Subcutaneous abdominal adipose tissue (tissue), 5 donors: ENCODE data around the gene CCDC34.

Source experiments
- H3K27ac ChIP-seq: one replicate; pipeline ENCODE4 v1.7.0; 2013; ENCODE audit warnings: low read depth, mild to moderate bottlenecking, inconsistent platforms, low read length, moderate library complexity
- H3K27me3 ChIP-seq, 5 donors: one replicate each; pipeline ENCODE4 v1.7.0; 2013; ENCODE audit warnings: low read length in 5 of 5, inconsistent platforms in 1 of 5; ENCODE audit not compliant: control insufficient read depth in 5 of 5, insufficient read depth in 4 of 5
- H3K36me3 ChIP-seq, 5 donors: one replicate each; pipeline ENCODE4 v1.7.0; 2013; ENCODE audit warnings: low read length in 5 of 5; ENCODE audit not compliant: control insufficient read depth in 5 of 5, insufficient read depth in 5 of 5
- H3K4me1 ChIP-seq, 5 donors: one replicate each; pipeline ENCODE4 v1.7.0; 2013; ENCODE audit warnings: low read length in 5 of 5, mild to moderate bottlenecking in 3 of 5, moderate library complexity in 1 of 5; ENCODE audit not compliant: control insufficient read depth in 5 of 5, insufficient read depth in 5 of 5
- H3K4me3 ChIP-seq, 5 donors: one replicate each; pipeline ENCODE4 v1.7.0; 2013; ENCODE audit warnings: low read length in 5 of 5, low read depth in 1 of 5
- H3K9ac ChIP-seq, 5 donors: one replicate each; pipeline ENCODE4 v1.7.0; 2013; ENCODE audit warnings: low read length in 5 of 5, mild to moderate bottlenecking in 4 of 5, moderate library complexity in 3 of 5
- H3K9me3 ChIP-seq, 5 donors: one replicate each; pipeline ENCODE4 v1.7.0; 2013; ENCODE audit warnings: low read length in 5 of 5; ENCODE audit not compliant: control insufficient read depth in 5 of 5
- donor health status: healthy.
- donor health status: healthy.
- donor health status: healthy.
- donor health status: healthy.
- donor health status: healthy.

CCDC34 gene

DNA sequence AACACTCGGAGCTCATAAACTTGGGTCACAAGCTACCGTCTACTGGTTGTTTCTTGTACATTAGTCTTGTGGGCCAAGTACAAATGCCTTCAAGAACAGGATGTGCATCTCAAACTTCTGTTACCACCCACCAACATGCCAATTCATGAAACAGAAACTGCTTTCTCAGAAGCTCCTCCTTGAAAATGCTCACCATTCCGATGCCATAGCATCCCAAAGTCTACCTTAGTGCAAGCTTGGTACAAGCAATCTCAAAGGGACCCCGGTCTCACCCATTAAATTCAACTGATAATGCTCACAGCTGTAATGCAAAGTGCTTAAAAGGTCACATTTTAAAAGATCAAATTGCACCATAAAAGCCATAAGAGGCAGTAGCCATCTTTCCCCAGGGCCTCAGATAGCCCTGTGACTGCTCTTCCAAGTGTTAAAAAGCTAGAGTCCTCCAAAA, 31.8 kb upstream of the CCDC34 start:
- Histone ChIP-seq H3K27me3 (no peaks in the 10 kb centered on the region), H3K36me3 (peaks cover 0 to 3% (median 0%) of the 10 kb centered on the region in 5 donors), H3K4me3 (no peak overlapping the region), H3K9me3 (no peaks in the 10 kb centered on the region), H3K9ac (no peak overlapping the region), H3K27ac (no peak overlapping the region), H3K4me1 (peaks cover 0 to 15% (median 6%) of the 10 kb centered on the region in 5 donors)

DNA sequence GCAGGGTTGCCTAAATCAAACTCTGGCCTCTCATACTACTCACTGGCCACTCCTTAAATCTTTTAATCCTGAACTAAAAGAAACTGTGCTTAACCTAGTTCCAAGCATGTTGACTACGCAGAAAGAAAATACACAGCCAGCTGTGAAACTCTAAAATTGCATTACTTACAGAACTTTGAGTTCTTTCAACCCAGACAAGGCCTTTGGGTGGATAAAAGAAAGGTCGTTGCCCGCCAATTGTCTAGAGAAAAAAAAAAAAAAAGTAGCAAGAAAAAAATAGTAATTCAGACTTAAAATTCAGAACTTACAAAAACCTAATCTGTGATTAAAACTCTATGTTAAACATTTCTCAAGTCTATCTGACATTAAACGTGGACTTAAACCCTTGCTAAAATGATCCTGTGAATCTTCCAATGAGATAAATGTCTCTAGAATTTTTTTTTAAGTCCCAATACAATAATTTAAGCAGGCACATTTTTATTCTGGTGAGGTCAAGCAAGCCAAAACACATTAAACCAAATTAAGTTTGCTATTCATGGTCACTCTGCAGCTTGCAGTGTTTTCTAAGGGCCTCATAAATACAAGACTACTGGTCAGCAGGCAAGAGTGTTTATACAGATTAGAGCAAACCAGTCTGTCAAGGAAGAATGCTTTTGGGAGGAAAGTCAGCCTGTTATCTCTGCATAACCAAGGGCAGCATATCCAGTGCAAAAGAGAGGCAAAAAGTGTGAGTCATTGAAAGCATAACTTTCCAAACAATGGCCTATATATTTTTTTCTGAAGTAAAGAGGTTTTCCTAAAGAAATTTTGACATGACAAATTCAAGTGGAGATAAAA, 29.5 kb upstream of the CCDC34 start:
- Histone ChIP-seq H3K27ac (no peak overlapping the region), H3K4me1 (peaks cover 0 to 3% (median 0%) of the 10 kb centered on the region in 5 donors), H3K27me3 (no peaks in the 10 kb centered on the region), H3K36me3 (peaks cover 0 to 3% (median 0%) of the 10 kb centered on the region in 5 donors), H3K9me3 (no peaks in the 10 kb centered on the region), H3K4me3 (no peak overlapping the region), H3K9ac (no peak overlapping the region)

- no peak overlapping the region for H3K27ac ChIP-seq
- no peaks in the 10 kb centered on the region for H3K27me3 ChIP-seq
- no peaks in the 10 kb centered on the region for H3K9me3 ChIP-seq
- H3K36me3 ChIP-seq: peaks cover 0 to 3% (median 0%) of the 10 kb centered on the region in 5 donors
- no peak overlapping the region for H3K4me3 ChIP-seq
- no peak overlapping the region for H3K9ac ChIP-seq
- H3K4me1 ChIP-seq: no peaks in the 10 kb centered on the region
These were observed 28.5 kb upstream of the CCDC34 start for GRCh38 chr11:27391331-27392015.

GRCh38 chr11:27390318-27391295, 27.6 kb upstream of the CCDC34 start:
- Histone ChIP-seq H3K27me3 (no peaks in the 10 kb centered on the region), H3K27ac (no peak overlapping the region), H3K4me1 (no peaks in the 10 kb centered on the region), H3K4me3 (no peak overlapping the region), H3K36me3 (peaks cover 0 to 3% (median 0%) of the 10 kb centered on the region in 5 donors), H3K9ac (no peak overlapping the region), H3K9me3 (no peaks in the 10 kb centered on the region)

DNA sequence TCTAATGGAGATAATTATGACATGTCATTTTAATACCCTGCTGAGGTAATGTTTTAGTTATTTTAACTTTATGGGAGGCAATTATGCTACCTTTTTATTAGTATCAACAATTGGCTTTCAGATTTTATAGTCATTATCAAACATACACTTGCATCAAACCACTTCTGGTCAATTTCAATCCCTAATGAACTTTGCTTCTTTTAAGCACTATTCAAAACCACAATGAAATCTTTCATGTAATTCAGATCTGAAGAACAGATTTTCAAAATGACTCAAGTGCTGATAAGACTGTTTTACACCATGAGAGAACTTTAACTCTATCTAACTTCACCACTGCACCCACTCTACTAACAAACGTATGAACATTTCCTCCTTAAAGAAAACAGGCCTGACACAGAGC, 25.9 kb upstream of the CCDC34 start:
- Histone ChIP-seq H3K36me3 (peaks cover 0 to 10% (median 8%) of the 10 kb centered on the region in 5 donors), H3K9me3 (no peaks in the 10 kb centered on the region), H3K4me1 (no peaks in the 10 kb centered on the region), H3K9ac (no peak overlapping the region), H3K27ac (no peak overlapping the region), H3K4me3 (no peak overlapping the region), H3K27me3 (no peaks in the 10 kb centered on the region)

- Histone ChIP-seq H3K9me3 (no peaks in the 10 kb centered on the region), H3K9ac (no peak overlapping the region), H3K4me1 (no peaks in the 10 kb centered on the region), H3K27me3 (no peaks in the 10 kb centered on the region), H3K27ac (no peak overlapping the region), H3K36me3 (peaks cover 0 to 10% (median 8%) of the 10 kb centered on the region in 5 donors), H3K4me3 (no peak overlapping the region)
These were observed 25.0 kb upstream of the CCDC34 start for GRCh38 chr11:27388001-27388400.

DNA sequence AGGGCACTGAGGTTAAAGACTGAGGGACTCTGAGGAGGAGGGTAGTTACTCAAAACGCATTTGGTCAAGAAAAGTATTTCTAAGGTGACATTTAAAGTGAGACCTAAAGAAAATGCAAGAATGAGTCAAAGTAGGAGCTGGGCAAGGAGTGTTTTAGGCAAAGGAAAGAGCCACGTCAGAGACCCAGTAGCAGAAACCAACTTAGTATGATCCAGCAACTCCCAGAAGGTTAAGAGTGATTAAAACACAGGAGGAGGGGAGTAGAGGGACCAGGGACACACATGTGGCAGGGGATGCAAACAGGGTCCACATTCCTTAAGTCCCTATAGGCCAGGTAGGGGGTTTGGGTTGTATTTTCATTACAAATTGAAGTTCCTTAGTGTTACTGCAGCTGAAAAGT, 24.3 kb upstream of the CCDC34 start:
- Histone ChIP-seq H3K4me3 (no peak overlapping the region), H3K4me1 (no peaks in the 10 kb centered on the region)

GRCh38 chr11:27386181-27386845, 23.3 kb upstream of the CCDC34 start:
- H3K27ac ChIP-seq: no peak overlapping the region
- no peaks in the 10 kb centered on the region for H3K27me3 ChIP-seq
- peaks cover 0 to 17% (median 13%) of the 10 kb centered on the region in 5 donors for H3K36me3 ChIP-seq
- no peak overlapping the region for H3K4me3 ChIP-seq
- H3K9ac ChIP-seq: no peak overlapping the region
- H3K4me1 ChIP-seq: no peaks in the 10 kb centered on the region
- no peaks in the 10 kb centered on the region for H3K9me3 ChIP-seq

More for the DNA sequence above, 24.3 kb upstream of the CCDC34 start:
- no peaks in the 10 kb centered on the region for H3K27me3 ChIP-seq
- H3K9me3 ChIP-seq: no peaks in the 10 kb centered on the region
- H3K9ac ChIP-seq: no peak overlapping the region
- H3K36me3 ChIP-seq: peaks cover 0 to 10% (median 8%) of the 10 kb centered on the region in 5 donors
- no peak overlapping the region for H3K27ac ChIP-seq

DNA sequence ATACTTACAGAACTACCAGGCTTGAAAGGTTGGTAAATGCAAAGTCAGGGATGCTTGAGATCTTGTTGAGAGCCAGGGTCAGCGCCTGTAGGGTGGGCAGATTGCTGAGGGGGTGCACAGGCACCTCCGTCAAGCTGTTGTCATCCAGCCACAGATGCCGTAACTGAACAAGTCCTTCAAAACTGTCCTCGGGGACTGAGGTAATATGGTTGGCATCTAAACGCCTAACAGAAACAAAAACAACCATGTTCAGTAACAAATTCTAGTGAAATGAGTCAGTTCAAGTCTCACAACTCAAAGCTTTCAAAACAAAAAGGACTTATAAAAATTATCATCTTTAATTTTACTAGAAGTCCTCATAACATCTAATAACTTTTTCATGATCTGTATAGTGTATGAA, 22.2 kb upstream of the CCDC34 start:
- no peaks in the 10 kb centered on the region for H3K27me3 ChIP-seq
- H3K9me3 ChIP-seq: no peaks in the 10 kb centered on the region
- H3K9ac ChIP-seq: no peak overlapping the region
- no peaks in the 10 kb centered on the region for H3K4me1 ChIP-seq
- H3K27ac ChIP-seq: no peak overlapping the region
- no peak overlapping the region for H3K4me3 ChIP-seq
- H3K36me3 ChIP-seq: peaks cover 0 to 21% (median 15%) of the 10 kb centered on the region in 5 donors
